Gastroesophageal sphincter (tissue), 4 donors: ENCODE data around the gene PPP1R13B. TPM values are rescaled to one million over a fixed set of nuclear protein-coding genes. Genes with fewer than 3 reads are reported as not detected.

ENCODE experiments used
- ATAC-seq: fragments of 150-250 bp; one replicate; pipeline ENCODE4 v1.9.1; 2016; ENCODE audit warnings: mild to moderate bottlenecking, moderate library complexity
- H3K27ac ChIP-seq, 4 donors: fragments of 200-600 bp; sonication (generic) in 3 of 4; 1 replicate in 3 of 4; 2 replicates in 1 of 4; pipeline ENCODE4 v1.5.1; 2016 to 2019
- H3K27me3 ChIP-seq: fragments of 200-600 bp; sonication (generic); one replicate; pipeline ENCODE4 v1.5.1; 2019
- H3K36me3 ChIP-seq, 2 donors: fragments of 200-600 bp; sonication (generic); one replicate each; pipeline ENCODE4 v1.5.1; 2019; ENCODE audit warnings: control low read depth in 1 of 2
- H3K4me1 ChIP-seq, 3 donors: fragments of 200-600 bp; sonication (generic); 1 replicate in 2 of 3; 2 replicates in 1 of 3; pipeline ENCODE4 v1.5.1; 2016 to 2019; ENCODE audit warnings: control low read depth in 2 of 3
- H3K4me3 ChIP-seq, 2 donors: fragments of 200-600 bp; sonication (generic); one replicate each; pipeline ENCODE4 v1.5.1; 2019; ENCODE audit warnings: mild to moderate bottlenecking in 1 of 2, moderate library complexity in 1 of 2
- H3K9me3 ChIP-seq, 3 donors: fragments of 200-600 bp; sonication (generic); one replicate each; pipeline ENCODE4 v1.5.1; 2017 to 2019; ENCODE audit warnings: control low read depth in 2 of 3
- CTCF ChIP-seq, 4 experiments: fragments of 200-600 bp in 2 of 4; fragments of 450-650 bp in 2 of 4; sonication (generic) in 1 of 4; IDR thresholded peaks; one replicate each; pipeline ENCODE4 v1.5.1; 2017 to 2019; ENCODE audit warnings: antibody characterized with exemption in 4 of 4, mild to moderate bottlenecking in 2 of 4, moderate library complexity in 2 of 4
- EP300 ChIP-seq: sonication (generic); formaldehyde crosslinking; IDR thresholded peaks from one replicate; pipeline ENCODE4 v1.6.1; 2017; ENCODE audit warnings: antibody characterized with exemption, mild to moderate bottlenecking
- POLR2A ChIP-seq, 2 donors: fragments of 450-650 bp; IDR thresholded peaks; one replicate each; pipeline ENCODE4 v1.6.1; 2017; ENCODE audit warnings: antibody characterized with exemption in 2 of 2, mild to moderate bottlenecking in 2 of 2, moderate library complexity in 1 of 2
- POLR2AphosphoS5 ChIP-seq: sonication (generic); formaldehyde crosslinking; IDR thresholded peaks from one replicate; pipeline ENCODE4 v1.6.1; 2017; ENCODE audit warnings: antibody characterized with exemption
- WGBS, 2 donors: methylation state at CpG; one replicate each; pipeline ENCODE4 v1.1.5; 2018; ENCODE audit warnings: low coverage in 1 of 2; 5-methylcytosine and 5-hydroxymethylcytosine counted together
- total RNA-seq, 4 donors: library from RNA; depleted of rRNA; stranded (reverse); fragments of >200 nt; gene quantifications; one replicate each; pipeline ENCODE4 v1.1.0, GENCODE V29; 2016

The PPP1R13B gene
- total RNA-seq, 4 donors from 2014 or later, result 13.9 to 24.8 (median 17.5) TPM

DNA sequence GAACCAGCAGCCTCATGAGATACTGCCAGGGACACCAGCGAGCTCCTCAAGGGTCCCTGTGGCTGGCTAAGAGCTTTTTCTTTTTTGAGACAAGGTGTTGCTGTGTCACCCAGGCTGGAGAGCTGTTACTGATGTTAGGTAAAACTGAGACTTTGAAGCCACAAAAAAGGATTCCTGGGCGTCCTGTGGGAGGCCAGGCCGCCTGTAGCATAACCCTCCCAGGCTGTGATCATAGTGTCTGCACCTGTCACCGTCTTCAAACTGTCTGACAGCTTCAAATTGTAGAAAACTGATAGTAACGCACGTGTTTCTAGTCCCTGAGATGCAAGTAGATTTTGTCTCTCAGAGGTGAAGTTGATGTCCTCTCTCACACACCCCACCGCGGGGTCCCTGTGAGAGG lies 127.6 kb downstream of the PPP1R13B start:
- Histone ChIP-seq H3K27ac (peak overlapping the region in 3 of 4 donors; percentile 46 to 98 (median 85)), H3K4me1 (peaks cover 9 to 89% (median 57%) of the 10 kb centered on the region in 3 donors), H3K27me3 (no peaks in the 10 kb centered on the region), H3K9me3 (no peaks in the 10 kb centered on the region), H3K4me3 (no peak overlapping the region), H3K36me3 (peaks cover 0 to under 1% of the 10 kb centered on the region in 2 donors)
- WGBS, 2 donors, result 67 to 71% methylated on average over 3 to 5 of the region's 8 CpGs
- ATAC-seq, result no peak
- TF ChIP-seq POLR2AphosphoS5 (no peak), POLR2A (IDR thresholded peaks at IDR 0.05) (no peak), CTCF (IDR thresholded peaks at IDR 0.05) (no peak), EP300 (no peak)

DNA sequence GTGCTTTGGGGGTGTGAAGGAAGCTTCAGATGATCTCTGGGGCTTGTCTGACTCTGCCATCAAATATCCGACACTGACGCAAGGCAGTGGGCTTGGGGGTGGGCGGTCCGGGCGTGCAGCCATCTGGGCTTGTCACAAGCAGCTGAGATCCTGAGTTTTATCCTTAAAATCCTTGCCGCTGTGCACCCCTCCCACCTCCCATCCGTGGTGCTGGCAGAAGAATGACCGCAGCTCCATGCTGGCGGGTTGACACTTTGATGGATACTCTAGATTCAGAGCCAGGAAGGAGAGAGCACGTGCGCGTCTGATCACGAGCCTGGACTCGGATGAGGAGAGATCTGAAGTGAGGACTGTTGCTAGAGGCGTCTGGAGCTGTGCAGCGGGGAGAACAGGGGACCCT lies 128.8 kb downstream of the PPP1R13B start:
- Histone ChIP-seq H3K27ac (peak overlapping the region in 3 of 4 donors; percentile 60 to 98 (median 85)), H3K4me1 (peaks cover 4 to 89% (median 45%) of the 10 kb centered on the region in 3 donors), H3K36me3 (no peaks in the 10 kb centered on the region), H3K9me3 (no peaks in the 10 kb centered on the region), H3K27me3 (no peaks in the 10 kb centered on the region), H3K4me3 (peak overlapping the region in 1 of 2 donors; percentile 99)
- WGBS, 2 donors, result 25% methylated on average over 5 of the region's 16 CpGs; no CpG with 5 or more reads in 1 of the 2 donors
- ATAC-seq, result no peak
- TF ChIP-seq POLR2AphosphoS5 (peak; percentile 75), POLR2A (IDR thresholded peaks at IDR 0.05) (no peak)

GRCh38 chr14:103716899-103717411 lies 130.4 kb downstream of the PPP1R13B start:
- Histone ChIP-seq H3K27me3 (no peaks in the 10 kb centered on the region), H3K27ac (peak overlapping the region in 3 of 4 donors; percentile 60 to 98 (median 90)), H3K9me3 (no peaks in the 10 kb centered on the region), H3K36me3 (no peaks in the 10 kb centered on the region), H3K4me1 (peaks cover 0 to 89% (median 44%) of the 10 kb centered on the region in 3 donors), H3K4me3 (peak overlapping the region; percentile 74 to 99)
- TF ChIP-seq CTCF (IDR thresholded peaks at IDR 0.05) (no peak), POLR2AphosphoS5 (no peak), POLR2A (IDR thresholded peaks at IDR 0.05) (no peak), EP300 (no peak)
- ATAC-seq, result no peak
- 72 to 74% methylated on average over 13 to 14 of the region's 17 CpGs for WGBS, 2 donors

DNA sequence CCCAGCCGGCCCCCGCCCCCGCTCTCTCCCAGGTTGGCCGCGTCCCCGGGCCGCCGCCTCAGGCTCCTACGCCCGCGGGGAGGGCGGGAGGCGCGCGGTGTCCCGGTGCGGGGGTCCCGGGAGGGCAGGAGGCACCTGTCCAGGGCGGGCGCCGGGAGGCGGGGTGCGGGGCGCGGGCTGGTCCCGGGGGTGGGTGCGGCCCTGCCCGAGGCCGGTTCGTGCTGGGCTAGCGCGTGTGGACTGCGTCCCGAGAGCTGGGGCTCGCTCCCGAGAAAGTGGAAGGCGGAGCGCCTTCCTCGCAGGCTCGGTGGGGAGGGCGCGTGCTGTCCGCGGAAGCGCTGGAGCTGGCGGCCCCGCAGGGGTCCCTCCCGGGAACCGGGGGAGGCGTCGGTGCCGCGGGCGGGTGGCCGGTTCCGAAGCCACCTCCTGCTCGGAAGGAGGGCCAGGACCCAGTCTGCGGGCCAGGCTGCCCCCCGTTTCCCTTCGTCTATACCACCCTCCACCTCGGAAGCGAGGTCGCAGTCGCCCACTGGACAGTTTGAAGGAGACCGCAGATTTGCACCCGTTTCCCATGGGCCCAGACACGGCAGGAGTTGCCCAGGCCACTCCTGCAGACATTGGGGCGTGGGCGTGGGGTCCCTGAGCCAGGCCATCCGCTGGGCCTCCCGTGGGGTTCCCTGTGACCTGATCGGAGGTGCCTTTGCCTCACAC lies 131.1 kb downstream of the PPP1R13B start:
- peak; percentile 1 for ATAC-seq
- H3K36me3 ChIP-seq, result no peaks in the 10 kb centered on the region
- no peak for TF ChIP-seq POLR2A (IDR thresholded peaks at IDR 0.05)
- no peak for TF ChIP-seq POLR2AphosphoS5
- no peak for TF ChIP-seq CTCF (IDR thresholded peaks at IDR 0.05)
- TF ChIP-seq EP300, result no peak
- H3K4me3 ChIP-seq, result peak overlapping the region; percentile 74 to 99
- H3K27me3 ChIP-seq, result no peaks in the 10 kb centered on the region
- H3K4me1 ChIP-seq, result peaks cover 0 to 89% (median 43%) of the 10 kb centered on the region in 3 donors
- no peaks in the 10 kb centered on the region for H3K9me3 ChIP-seq
- peak overlapping the region; percentile 51 to 98 (median 94) for H3K27ac ChIP-seq
- 0% methylated on average over 1 of the region's 72 CpGs; no CpG with 5 or more reads in 1 of the 2 donors for WGBS, 2 donors

DNA sequence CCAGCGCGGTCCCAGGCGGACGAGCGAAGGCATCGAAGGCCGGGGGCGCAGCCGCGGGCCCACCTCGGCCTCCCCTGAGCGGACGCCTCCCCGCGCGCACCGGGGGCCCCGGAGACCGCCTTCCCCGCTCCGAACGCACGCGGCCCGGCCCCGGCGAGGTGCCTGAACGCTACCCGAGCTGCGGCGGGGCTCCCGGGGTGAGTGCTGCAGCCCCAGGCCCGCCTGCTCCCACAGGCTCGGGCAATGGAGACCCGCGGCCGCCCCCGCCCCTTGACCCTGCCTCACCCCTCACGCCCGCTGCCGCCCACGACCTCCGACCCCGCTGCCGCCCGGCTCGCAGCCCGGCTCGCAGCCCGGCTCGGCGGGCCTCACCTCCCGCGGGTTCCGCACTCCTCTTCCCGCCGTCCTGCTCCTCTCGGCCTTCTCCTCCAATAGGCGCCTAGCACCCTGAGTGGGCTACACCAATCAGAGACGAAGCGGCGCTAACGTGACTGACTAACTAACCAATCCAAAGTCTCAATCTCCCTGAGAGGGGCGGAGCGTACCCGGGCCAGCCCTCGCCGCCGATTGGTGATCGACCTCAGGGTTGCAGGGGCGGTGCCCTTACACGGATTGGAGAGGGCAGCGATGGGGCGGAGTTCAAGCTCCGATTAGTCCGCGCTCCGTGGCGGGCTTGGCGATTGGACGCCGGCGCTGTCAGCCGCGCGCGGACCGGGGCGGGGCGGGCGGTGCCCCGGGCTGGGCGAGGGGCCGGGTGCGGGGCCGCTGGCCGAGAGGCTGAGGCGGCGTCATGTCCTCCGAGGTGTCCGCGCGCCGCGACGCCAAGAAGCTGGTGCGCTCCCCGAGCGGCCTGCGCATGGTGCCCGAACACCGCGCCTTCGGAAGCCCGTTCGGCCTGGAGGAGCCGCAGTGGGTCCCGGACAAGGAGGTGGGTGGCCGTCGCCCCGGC lies 132.0 kb downstream of the PPP1R13B start, which contains the start of the genes XRCC3 and ZFYVE21:
Gene XRCC3 (minus strand): TSS at position 400 of the 949 bp plus-strand sequence. CDS start 4,364 bp downstream, outside the sequence.
Gene ZFYVE21 (plus strand): TSS at position 759 of the 949 bp plus-strand sequence. CDS start 32 bp downstream, at position 791.
- 0% methylated on average over 5 of the region's 121 CpGs; no CpG with 5 or more reads in 1 of the 2 donors for WGBS, 2 donors
- Histone ChIP-seq H3K27ac (peak within 1 kb of the TSS; percentile 51 to 98 (median 94)), H3K4me1 (peaks cover 0 to 84% (median 40%) of the 10 kb centered on the region in 3 donors), H3K27me3 (no peaks in the 10 kb centered on the region), H3K9me3 (no peaks in the 10 kb centered on the region), H3K4me3 (peak within 1 kb of the TSS; percentile 74 to 99), H3K36me3 (no peaks in the 10 kb centered on the region)
- no peak for TF ChIP-seq CTCF (IDR thresholded peaks at IDR 0.05)
- no peak for TF ChIP-seq EP300
- TF ChIP-seq POLR2A (IDR thresholded peaks at IDR 0.05), result peak; percentile 94 to 96
- peak; percentile 93 for TF ChIP-seq POLR2AphosphoS5
- ATAC-seq, result peak; percentile 97
